ENCODE data around the gene UBE3B. TPM values are rescaled to one million over a fixed set of nuclear protein-coding genes. Genes with fewer than 3 reads are reported as not detected.

Gene UBE3B
- total RNA-seq, 1 experiment from 2014 or later, result 29.3 TPM

GRCh38 chr12:109573029-109573913 lies 95.8 kb downstream of the UBE3B start, which contains the start of the genes MMAB and MVK (continued):
- TF ChIP-seq, protein P1, sequence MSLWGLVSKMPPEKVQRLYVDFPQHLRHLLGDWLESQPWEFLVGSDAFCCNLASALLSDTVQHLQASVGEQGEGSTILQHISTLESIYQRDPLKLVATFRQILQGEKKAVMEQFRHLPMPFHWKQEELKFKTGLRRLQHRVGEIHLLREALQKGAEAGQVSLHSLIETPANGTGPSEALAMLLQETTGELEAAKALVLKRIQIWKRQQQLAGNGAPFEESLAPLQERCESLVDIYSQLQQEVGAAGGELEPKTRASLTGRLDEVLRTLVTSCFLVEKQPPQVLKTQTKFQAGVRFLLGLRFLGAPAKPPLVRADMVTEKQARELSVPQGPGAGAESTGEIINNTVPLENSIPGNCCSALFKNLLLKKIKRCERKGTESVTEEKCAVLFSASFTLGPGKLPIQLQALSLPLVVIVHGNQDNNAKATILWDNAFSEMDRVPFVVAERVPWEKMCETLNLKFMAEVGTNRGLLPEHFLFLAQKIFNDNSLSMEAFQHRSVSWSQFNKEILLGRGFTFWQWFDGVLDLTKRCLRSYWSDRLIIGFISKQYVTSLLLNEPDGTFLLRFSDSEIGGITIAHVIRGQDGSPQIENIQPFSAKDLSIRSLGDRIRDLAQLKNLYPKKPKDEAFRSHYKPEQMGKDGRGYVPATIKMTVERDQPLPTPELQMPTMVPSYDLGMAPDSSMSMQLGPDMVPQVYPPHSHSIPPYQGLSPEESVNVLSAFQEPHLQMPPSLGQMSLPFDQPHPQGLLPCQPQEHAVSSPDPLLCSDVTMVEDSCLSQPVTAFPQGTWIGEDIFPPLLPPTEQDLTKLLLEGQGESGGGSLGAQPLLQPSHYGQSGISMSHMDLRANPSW (CRISPR knock-in tag; conservative IDR thresholded peaks at IDR 0.05; ENCODE audit: low read depth), result no peak
- no peak for TF ChIP-seq NR3C1 (CRISPR knock-in tag; conservative IDR thresholded peaks at IDR 0.05; ENCODE audit: low read depth)
- no peak for TF ChIP-seq OVOL2 (CRISPR knock-in tag; IDR thresholded peaks at IDR 0.05; ENCODE audit: borderline replicate concordance)
- TF ChIP-seq NR2C2 (CRISPR knock-in tag; IDR thresholded peaks at IDR 0.05), result peak; percentile 23; the same call in 1 of the 2 replicates
- no peak for TF ChIP-seq CBFB (CRISPR knock-in tag; IDR thresholded peaks at IDR 0.05; ENCODE audit: low read depth)
- TF ChIP-seq FOXJ3 (CRISPR knock-in tag; IDR thresholded peaks at IDR 0.05; ENCODE audit: borderline replicate concordance), result no peak
- no peak for TF ChIP-seq TEAD4 (CRISPR knock-in tag; IDR thresholded peaks at IDR 0.05)
- TF ChIP-seq, protein P2, sequence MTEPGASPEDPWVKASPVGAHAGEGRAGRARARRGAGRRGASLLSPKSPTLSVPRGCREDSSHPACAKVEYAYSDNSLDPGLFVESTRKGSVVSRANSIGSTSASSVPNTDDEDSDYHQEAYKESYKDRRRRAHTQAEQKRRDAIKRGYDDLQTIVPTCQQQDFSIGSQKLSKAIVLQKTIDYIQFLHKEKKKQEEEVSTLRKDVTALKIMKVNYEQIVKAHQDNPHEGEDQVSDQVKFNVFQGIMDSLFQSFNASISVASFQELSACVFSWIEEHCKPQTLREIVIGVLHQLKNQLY (CRISPR knock-in tag; IDR thresholded peaks at IDR 0.05), result no peak
- TF ChIP-seq, protein P3, sequence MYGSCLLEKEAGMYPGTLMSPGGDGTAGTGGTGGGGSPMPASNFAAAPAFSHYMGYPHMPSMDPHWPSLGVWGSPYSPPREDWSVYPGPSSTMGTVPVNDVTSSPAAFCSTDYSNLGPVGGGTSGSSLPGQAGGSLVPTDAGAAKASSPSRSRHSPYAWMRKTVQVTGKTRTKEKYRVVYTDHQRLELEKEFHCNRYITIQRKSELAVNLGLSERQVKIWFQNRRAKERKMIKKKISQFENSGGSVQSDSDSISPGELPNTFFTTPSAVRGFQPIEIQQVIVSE (CRISPR knock-in tag; IDR thresholded peaks at IDR 0.05; ENCODE audit: borderline replicate concordance), result no peak
- TF ChIP-seq, protein P4, sequence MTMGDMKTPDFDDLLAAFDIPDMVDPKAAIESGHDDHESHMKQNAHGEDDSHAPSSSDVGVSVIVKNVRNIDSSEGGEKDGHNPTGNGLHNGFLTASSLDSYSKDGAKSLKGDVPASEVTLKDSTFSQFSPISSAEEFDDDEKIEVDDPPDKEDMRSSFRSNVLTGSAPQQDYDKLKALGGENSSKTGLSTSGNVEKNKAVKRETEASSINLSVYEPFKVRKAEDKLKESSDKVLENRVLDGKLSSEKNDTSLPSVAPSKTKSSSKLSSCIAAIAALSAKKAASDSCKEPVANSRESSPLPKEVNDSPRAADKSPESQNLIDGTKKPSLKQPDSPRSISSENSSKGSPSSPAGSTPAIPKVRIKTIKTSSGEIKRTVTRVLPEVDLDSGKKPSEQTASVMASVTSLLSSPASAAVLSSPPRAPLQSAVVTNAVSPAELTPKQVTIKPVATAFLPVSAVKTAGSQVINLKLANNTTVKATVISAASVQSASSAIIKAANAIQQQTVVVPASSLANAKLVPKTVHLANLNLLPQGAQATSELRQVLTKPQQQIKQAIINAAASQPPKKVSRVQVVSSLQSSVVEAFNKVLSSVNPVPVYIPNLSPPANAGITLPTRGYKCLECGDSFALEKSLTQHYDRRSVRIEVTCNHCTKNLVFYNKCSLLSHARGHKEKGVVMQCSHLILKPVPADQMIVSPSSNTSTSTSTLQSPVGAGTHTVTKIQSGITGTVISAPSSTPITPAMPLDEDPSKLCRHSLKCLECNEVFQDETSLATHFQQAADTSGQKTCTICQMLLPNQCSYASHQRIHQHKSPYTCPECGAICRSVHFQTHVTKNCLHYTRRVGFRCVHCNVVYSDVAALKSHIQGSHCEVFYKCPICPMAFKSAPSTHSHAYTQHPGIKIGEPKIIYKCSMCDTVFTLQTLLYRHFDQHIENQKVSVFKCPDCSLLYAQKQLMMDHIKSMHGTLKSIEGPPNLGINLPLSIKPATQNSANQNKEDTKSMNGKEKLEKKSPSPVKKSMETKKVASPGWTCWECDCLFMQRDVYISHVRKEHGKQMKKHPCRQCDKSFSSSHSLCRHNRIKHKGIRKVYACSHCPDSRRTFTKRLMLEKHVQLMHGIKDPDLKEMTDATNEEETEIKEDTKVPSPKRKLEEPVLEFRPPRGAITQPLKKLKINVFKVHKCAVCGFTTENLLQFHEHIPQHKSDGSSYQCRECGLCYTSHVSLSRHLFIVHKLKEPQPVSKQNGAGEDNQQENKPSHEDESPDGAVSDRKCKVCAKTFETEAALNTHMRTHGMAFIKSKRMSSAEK (CRISPR knock-in tag; IDR thresholded peaks at IDR 0.05; ENCODE audit: borderline replicate concordance), result no peak
- no peak for TF ChIP-seq JUN (CRISPR knock-in tag; IDR thresholded peaks at IDR 0.05)
- TF ChIP-seq, protein P5, sequence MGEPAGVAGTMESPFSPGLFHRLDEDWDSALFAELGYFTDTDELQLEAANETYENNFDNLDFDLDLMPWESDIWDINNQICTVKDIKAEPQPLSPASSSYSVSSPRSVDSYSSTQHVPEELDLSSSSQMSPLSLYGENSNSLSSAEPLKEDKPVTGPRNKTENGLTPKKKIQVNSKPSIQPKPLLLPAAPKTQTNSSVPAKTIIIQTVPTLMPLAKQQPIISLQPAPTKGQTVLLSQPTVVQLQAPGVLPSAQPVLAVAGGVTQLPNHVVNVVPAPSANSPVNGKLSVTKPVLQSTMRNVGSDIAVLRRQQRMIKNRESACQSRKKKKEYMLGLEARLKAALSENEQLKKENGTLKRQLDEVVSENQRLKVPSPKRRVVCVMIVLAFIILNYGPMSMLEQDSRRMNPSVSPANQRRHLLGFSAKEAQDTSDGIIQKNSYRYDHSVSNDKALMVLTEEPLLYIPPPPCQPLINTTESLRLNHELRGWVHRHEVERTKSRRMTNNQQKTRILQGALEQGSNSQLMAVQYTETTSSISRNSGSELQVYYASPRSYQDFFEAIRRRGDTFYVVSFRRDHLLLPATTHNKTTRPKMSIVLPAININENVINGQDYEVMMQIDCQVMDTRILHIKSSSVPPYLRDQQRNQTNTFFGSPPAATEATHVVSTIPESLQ (CRISPR knock-in tag; IDR thresholded peaks at IDR 0.05), result no peak
- TF ChIP-seq ZNF232 (CRISPR knock-in tag; IDR thresholded peaks at IDR 0.05), result peak; percentile 74
- TF ChIP-seq ELF4 (CRISPR knock-in tag; IDR thresholded peaks at IDR 0.05; ENCODE audit: low read depth), result no peak
- TF ChIP-seq AFF4 (CRISPR knock-in tag; IDR thresholded peaks at IDR 0.05; ENCODE audit: borderline replicate concordance), result no peak
- TF ChIP-seq, protein P6, sequence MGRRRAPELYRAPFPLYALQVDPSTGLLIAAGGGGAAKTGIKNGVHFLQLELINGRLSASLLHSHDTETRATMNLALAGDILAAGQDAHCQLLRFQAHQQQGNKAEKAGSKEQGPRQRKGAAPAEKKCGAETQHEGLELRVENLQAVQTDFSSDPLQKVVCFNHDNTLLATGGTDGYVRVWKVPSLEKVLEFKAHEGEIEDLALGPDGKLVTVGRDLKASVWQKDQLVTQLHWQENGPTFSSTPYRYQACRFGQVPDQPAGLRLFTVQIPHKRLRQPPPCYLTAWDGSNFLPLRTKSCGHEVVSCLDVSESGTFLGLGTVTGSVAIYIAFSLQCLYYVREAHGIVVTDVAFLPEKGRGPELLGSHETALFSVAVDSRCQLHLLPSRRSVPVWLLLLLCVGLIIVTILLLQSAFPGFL (CRISPR knock-in tag; IDR thresholded peaks at IDR 0.05; ENCODE audit: borderline replicate concordance), result no peak
- no peak for TF ChIP-seq EMX1 (CRISPR knock-in tag; IDR thresholded peaks at IDR 0.05)
